Activated CD8-positive, alpha-beta memory T cell treated with anti-CD3 and anti-CD28 coated beads for 24 hours (primary cell): ENCODE data around the gene KCNN2.

Experiments used
- DNase-seq: peaks from one replicate; pipeline ENCODE4 v3.0.0-alpha.2; 2020

KCNN2 gene

DNA sequence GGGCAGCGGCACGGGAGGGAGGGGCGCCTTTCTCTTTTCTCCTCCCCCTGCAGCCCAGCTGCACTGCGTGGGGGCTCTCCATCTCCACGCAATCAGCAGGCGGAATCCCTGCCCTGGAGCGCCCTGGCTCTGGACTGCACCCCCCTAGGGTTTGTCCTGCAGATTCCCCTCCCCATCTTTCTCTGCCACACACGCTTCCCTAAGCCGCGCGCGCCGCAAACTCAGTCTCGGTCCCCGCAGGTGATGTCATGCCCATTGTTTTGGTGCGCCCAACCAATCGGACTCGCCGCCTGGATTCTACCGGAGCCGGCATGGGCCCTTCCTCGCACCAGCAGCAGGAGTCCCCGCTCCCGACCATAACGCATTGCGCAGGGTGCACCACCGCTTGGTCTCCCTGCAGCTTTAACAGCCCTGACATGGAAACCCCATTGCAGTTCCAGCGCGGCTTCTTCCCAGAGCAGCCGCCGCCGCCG lies at the start of gene KCNN2:
Gene KCNN2, plus strand, starts transcription at position 347 of the 473 bp plus-strand sequence. Its CDS starts 70 bp downstream, at position 417.
- DNase-seq: no peak

DNA sequence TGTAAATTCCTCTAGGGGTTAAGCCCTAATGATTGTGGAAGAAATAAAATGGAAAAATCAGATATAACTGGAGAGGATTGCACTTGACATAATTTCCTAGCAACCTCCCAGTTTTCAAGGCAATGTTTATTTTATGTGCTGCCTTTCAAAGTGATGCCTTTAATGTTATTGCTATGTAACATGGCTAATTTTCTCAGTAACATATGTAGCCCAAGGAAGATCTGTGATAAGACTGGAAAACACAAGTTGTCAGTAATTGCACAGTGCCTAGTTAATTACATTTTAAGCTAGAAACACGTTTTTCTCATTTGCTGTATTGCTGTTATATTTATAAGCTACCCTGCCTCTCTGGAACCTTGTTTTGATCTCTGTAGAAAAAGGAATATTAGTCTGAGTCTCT lies 49.2 kb upstream of the KCNN2 start:
- no peak for DNase-seq

DNA sequence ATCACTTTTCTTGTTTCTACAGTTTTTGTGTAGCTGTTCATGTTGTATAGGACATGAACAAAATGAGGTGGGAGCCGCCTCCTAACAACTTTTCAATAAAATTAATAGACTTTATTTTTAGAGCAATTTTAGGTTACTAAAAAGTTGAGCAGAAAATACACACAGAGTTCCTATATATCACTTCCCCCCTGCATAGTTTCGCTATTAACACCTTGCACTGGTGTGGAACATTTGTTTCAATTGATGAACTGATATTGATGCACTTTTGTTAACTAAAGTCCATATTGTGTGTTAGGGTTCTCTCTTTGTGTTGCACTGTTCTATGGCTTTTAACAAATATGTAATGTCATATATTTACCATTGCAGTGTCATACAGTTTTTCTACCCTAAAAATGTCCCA lies 47.8 kb upstream of the KCNN2 start:
- DNase-seq: no peak

GRCh38 chr5:114316167-114316566 lies 45.7 kb upstream of the KCNN2 start:
- no peak for DNase-seq

DNA sequence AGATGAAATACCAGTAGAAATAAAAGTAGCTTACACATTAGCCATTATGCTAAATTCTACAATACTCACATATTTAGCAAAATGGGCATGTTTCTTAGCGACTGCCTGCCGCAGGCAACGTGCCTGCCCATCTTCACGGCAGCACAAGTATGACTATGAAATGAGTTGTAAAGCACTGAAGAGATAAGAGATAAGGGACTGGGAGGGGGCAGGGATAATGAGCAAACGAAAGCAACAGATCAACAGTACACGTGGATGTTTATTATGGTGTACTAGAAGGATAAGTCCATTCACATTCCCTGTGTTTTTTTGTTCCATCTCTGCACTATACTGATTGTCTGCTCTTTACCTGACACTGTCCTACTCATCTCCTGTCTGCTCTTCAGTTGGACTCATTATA lies 44.1 kb upstream of the KCNN2 start:
- no peak for DNase-seq

DNA sequence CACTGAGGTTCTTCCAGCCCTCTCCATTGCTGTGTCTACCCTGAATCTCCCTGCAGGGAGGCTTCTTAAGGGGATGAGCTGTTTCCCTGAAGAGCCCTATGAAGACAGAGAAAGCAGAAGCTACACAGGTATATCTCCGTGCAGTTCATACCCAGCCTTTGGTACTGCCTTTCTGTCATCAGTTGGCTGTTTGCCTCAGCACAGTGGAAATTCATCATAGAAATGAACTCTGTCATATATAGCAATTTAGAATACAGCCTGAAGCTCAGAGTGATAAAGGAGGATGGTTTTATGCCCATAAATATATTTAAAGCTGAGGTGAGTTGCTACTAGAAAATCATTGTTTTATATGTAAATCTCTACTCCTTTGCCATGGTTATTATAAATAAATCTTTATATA lies 42.6 kb upstream of the KCNN2 start:
- DNase-seq: no peak

DNA sequence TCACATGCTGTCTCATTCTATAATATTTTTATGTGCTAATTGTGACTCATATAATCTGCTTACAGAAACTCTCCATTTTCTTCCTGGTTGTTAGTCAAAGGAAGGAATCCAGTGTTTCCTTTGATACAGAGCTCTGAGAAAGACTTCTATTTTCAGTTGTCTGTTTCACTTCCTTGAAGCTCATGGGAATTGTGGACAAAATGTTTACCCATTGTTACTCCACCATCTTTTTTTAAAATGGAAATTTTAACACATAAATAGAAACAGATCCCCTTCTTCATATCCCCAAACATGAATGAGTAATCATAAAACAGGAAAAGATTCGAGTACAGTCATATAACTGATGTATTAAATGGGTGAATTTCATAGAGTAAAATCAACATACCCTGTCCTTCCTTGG lies 42.0 kb upstream of the KCNN2 start:
- no peak for DNase-seq

DNA sequence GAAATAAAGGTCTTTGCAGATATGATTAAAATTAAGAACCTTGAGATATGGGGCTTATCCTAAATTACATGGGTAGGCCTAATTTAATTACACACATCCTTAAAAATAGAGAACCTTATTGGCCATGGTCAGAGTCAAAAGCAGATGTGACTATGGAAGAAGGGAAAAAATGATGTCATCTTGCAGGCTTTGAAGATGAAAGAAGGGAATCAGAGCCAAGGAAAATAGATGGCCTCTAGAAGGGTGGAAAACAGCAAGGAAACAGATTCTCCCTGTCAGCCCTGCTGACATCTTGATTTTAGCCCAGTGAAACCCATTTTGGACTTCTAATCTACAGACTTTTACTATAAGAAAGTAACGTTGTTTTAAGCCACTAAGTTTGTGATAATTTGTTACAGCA lies 37.6 kb upstream of the KCNN2 start:
- DNase-seq: no peak

GRCh38 chr5:114325541-114325940 lies 36.3 kb upstream of the KCNN2 start:
- no peak for DNase-seq

DNA sequence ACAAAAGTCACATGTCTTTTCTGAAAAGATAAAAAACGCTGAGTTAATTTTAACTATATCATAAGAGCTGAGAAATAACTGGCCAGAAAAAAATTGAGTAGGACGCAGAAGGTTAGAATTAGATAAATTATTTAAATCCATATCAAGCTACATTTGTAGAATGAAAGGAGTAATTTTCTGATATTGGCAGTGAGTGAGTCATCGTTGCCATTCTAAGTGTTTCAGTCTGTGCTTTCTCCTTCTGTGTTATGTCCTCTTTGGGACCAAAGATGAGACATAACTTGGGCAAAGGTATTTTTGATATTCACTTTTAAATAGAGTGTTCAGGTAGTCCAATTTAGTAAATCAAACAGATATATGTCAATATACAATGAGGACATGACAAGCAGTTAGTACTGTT lies 34.4 kb upstream of the KCNN2 start:
- no peak for DNase-seq

DNA sequence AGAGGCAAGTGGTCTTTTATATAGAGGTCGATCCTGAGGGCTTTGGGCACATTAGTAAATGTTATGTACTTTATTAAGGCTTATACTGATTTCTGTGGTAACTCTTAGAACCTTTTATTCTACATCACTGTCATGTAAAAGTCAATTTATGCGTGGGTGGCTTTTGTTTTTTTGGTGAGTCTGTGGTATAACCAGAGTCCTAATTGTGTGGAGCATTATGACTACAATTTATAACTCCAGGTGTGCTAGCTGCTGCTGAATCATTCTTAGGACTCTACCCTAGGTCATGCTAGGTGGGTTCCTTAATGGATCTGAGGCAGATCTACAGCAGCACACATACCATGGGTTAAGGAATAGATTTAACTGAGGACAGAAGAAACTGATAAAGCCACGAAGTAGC lies 33.9 kb upstream of the KCNN2 start:
- DNase-seq: no peak

DNA sequence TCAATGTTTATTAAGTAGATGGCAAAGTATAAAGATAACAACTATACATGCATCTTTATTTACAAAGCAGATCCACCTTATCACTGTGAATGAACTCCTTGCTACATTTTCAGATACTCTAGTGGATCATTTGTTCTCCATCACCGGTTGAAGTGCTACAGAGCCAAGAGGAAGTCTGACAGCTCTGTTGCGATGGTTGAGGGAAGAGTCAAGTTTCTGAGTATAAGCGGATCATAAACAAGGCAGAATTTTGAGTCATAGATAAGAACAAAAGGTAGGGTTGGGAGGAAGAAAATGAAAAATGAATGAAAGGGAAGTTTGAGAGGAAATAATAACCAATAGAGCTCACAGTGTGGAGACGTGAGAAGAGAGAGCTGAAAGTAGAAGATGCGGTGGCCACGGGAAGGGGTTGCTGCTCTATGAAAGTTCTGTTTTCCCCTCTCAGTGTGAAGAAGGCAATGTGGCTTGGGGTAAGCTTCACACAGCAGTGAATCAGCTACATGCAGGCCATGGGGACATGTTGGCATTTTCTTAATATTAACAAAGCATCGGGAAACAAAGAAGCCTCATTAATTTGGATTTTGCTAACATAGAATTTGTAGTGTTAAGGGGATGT lies 30.8 kb upstream of the KCNN2 start:
- no peak for DNase-seq

- no peak for DNase-seq
Observed at GRCh38 chr5:114332493-114332892, 29.4 kb upstream of the KCNN2 start.

- DNase-seq: no peak
Observed at GRCh38 chr5:114332925-114333324, 28.9 kb upstream of the KCNN2 start.

- DNase-seq: no peak
Observed at GRCh38 chr5:114335391-114335790, 26.5 kb upstream of the KCNN2 start.

GRCh38 chr5:114339108-114339507 lies 22.8 kb upstream of the KCNN2 start:
- no peak for DNase-seq

GRCh38 chr5:114346181-114346580 lies 15.7 kb upstream of the KCNN2 start:
- no peak for DNase-seq

DNA sequence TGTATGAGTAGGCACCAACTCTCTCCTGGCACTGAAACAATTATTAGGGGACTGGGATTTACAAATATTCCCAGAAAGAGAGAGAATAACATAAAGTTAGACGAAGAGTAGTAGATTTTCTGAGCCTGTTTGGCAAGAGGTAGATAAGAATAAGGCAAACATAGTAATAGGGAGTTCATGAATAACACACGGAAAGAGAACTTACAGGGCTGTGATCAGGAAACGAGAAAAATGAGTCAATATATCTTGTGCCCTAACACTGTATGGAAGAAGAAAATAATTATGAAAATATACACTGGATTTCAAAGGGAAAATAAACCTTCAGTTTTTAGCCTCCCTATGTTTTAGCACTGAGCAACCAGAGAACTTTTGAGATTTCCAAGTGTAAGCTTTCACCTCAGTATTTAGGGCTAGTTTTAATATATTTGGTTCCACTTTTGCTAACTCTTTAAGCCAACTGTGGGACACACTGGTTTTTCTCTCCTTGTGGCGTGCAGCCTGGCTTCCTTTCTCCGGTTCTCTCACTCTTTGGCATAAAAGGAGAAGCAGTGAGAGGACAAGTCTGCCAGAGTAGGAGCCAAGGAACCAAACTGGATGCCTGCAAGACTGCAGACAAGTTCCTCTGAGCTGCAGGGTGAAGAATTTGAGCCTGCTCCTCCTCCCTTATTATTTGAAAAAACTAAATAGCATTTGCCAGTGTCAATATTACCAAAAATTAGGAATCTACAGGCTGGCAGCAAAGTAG lies 6.6 kb upstream of the KCNN2 start:
- DNase-seq: no peak

- DNase-seq: no peak
Observed at GRCh38 chr5:114358329-114358728, 3.5 kb upstream of the KCNN2 start.

- no peak for DNase-seq
Observed at GRCh38 chr5:114360357-114360756, 1.5 kb upstream of the KCNN2 start.

DNA sequence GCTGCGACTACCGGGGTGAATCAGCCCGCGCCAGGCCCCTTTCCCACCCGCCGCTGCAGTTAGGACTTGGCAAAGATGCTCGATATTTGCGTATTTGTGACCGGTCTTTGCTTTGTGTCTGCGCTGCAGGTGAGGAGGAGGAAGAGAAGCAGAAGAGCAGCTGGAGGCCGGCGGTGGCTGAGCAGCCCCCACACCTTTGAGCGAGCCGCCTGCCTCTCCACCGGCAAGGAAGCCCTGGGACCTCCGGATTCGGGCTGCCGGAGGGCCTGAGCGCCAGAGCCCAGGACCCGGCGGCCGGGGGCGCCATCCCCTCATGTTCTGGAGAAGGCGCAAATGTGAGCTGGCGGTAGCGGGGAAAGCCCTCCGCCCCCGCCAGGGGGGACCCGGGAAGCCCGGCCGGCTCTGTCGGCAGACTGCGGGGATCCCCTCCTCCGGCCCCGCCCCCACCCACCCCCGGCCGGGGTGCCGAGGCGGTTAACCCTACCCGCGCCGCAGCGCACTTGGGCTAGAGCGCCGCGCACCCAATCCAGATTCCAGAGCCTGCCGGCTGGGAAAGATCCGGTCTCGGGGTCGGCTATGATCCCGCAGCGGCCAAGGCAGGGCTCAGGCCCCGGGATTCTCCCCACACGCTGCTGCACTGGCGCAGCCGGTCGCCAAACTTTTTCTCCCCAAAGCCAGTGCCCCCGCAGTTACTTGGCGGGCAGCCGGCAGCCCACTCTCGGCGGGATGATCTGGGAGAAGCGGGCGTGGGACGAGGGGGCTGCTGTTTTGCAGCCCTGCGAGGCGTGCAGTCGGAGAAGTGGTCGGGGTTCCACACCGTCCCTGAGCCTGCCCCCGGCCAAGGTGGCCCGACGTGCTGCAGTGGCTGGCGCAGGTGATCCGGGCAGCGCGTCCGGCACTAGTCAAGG lies 800 bp upstream of the KCNN2 start:
- no peak for DNase-seq

DNA sequence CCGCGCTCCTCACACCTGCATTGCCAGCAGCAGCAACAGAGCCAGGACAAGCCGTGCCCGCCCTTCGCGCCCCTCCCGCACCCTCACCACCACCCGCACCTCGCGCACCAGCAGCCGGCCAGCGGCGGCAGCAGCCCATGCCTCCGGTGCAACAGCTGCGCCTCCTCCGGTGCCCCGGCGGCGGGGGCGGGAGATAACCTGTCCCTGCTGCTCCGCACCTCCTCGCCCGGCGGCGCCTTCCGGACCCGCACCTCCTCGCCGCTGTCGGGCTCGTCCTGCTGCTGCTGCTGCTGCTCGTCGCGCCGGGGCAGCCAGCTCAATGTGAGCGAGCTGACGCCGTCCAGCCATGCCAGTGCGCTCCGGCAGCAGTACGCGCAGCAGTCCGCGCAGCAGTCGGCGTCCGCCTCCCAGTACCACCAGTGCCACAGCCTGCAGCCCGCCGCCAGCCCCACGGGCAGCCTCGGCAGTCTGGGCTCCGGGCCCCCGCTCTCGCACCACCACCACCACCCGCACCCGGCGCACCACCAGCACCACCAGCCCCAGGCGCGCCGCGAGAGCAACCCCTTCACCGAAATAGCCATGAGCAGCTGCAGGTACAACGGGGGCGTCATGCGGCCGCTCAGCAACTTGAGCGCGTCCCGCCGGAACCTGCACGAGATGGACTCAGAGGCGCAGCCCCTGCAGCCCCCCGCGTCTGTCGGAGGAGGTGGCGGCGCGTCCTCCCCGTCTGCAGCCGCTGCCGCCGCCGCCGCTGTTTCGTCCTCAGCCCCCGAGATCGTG lies 517 bp downstream of the KCNN2 start:
- no peak for DNase-seq
